HG02623 (cell line): ENCODE measurements around the gene SLC36A4.
"Not testable (repeated sequence)": the region's sequence is repeated elsewhere in the genome, so short reads cannot be mapped to it uniquely, and the experiment has no call there.

ENCODE experiments used
- ATAC-seq: cut with Tn5 transposase; IDR thresholded peaks from one replicate; pipeline ENCODE4 v1.9.1; 2021; ENCODE audit warnings: moderate library complexity; ENCODE audit not compliant: unreplicated experiment

SLC36A4 gene

GRCh38 chr11:93194673-93195291 lies 3.0 kb downstream of the SLC36A4 start:
- ATAC-seq: no peak

DNA sequence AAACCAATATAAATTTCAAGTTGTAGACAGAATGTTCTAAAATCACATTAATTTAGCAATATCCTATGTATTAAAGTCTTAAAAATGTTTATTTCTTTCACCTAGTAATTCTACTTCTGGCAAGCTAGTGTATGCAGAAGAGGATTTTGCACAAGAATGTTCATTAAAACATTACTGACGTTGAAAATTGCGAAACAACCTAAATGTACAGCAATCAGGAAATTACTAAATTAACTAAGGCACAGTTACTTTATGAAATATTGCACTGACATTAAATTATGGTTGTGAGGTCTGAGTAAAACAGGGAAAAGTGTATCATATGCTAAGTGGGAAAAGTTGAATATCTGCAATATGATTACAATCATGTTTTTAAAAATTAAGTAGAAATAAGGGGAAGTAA lies 4.1 kb downstream of the SLC36A4 start:
- no peak for ATAC-seq

- ATAC-seq: no peak
These were observed 5.6 kb downstream of the SLC36A4 start for GRCh38 chr11:93192163-93192562.

DNA sequence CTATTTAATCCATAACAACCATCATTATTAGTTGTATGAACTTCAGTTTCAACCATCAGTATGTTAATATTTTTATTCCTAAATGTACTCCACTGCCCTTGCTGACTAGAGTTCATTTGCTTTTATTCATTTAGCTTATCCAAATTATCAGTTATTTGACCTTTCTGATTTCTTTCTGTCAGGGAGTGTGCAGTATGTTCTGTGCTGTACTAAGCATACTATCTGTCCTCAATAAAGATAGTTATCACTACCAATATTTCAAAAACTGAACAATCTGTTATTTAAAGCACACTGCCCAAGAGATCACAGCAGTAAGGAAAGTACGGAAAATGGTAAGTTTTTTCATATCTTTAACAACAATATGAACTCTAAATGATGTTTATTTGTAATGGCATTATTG lies 8.3 kb downstream of the SLC36A4 start:
- ATAC-seq: no peak

- no peak for ATAC-seq
These were observed 9.1 kb downstream of the SLC36A4 start for GRCh38 chr11:93188726-93189125.

- no peak for ATAC-seq
These were observed 10.5 kb downstream of the SLC36A4 start for GRCh38 chr11:93187290-93187689.

- not testable (repeated sequence) for ATAC-seq
These were observed 19.9 kb downstream of the SLC36A4 start for GRCh38 chr11:93177891-93178290.

DNA sequence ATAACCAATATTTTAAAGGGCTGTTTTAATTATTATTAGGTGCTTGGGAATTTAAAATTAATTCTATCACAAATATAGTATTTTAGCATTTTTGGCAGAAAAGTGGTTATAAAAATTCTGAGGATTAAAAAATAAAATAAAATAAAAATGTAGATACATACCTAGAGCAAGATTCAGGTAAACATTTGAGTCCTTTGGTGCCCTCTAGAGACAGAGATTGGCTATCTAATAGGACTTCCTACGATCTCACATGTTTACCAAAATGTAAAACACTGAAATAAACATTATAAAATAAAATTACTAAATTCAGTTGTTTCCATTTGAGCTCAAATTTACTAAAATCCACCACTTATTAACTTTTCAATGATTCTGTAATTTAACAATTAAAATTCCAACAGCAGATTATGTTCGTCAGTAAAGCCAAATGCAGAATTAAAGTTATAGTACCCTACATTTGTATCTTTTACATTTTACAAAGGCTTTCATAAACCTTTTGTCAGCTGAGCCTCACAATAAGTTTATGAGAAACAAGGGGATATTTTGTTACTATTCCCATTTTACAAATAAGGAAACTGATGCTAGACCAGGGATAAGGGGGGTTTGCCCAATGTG lies 27.7 kb downstream of the SLC36A4 start:
- no peak for ATAC-seq

- ATAC-seq: no peak
These were observed 28.6 kb downstream of the SLC36A4 start for GRCh38 chr11:93169143-93169542.

- no peak for ATAC-seq
These were observed 30.9 kb downstream of the SLC36A4 start for GRCh38 chr11:93166862-93167261.

GRCh38 chr11:93166194-93166593 lies 31.6 kb downstream of the SLC36A4 start:
- no peak for ATAC-seq

GRCh38 chr11:93160808-93161207 lies 37.0 kb downstream of the SLC36A4 start:
- ATAC-seq: no peak

DNA sequence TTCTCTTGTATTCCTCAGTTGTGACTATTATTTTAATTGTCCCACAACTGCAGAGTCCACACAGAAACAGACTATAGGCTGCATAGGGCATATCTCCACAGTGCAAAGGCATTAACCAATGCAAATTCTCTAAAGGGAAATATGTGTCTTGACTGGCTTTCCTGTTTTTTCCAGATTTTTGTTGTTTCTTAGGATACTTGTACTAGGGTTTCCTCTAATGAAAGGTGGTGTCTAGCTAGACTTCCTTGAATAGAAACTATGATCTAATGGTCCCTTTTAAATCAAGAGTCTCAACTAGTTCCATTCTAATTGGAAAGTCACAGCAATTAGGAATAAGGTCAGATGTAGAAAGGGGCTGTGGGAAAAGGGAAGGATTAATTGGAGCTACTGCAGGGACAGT lies 37.6 kb downstream of the SLC36A4 start:
- ATAC-seq: no peak

DNA sequence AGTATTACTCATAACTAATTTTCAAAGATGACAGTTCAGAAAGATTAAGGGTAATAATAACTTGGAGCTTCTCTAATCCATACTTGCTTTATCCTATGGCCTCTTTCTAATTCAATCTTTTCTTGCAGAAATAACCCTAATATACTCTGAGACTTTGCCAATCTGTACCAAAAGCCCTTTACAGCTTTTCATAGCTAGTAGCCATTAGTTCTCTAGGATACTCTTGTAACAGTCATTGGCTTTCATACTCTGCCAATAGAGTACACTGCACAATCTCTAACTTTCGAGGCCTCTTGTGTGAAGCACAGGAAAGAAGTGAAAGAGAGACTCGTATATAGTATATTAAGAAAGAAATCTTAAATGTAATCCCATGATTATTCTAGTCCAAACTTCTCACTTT lies 38.1 kb downstream of the SLC36A4 start:
- no peak for ATAC-seq

GRCh38 chr11:93155738-93156137 lies 42.1 kb downstream of the SLC36A4 start:
- no peak for ATAC-seq

DNA sequence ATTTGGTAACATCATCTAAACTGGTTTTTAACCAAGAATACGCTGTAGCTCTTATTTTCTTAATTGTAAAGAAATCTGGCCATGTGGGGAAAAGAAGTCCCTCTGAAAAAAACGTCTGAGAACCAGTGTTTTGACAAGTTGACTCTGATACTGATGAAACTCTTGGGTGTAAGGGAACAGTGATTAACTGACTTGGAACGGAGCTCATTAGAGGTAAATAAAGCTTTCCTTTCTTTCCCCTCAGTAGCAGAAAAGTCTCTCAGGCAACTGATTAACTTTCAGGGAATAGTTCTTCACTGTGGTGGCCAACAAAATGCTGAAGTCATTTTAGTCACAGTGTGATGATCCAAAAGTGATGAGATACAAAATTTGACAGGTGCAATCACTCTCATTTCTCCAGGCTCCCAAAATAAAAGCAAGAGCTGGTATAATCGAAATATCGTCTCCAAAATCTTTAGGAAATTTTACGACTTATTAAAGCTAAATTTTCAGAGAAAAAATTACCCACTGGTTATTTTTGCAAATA lies 52.3 kb downstream of the SLC36A4 start:
- ATAC-seq: no peak

DNA sequence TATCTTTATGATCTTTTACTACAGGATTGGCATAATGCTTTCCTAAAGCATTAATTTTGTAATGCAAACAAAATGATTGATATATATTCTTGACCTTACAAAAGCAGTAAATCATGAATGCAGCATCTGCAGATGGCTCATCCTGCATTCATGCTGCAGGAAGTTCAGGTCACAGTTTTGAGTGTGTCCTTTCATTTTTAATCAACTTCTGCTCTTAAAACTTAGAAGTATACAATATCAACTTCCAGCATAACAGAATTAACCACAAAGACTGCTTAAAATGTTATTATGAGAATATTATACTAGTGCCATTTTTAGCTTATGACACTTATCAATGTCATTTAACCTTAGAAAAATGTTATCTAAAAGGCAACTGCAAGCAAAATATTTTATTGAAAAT lies 54.0 kb downstream of the SLC36A4 start:
- ATAC-seq: no peak

DNA sequence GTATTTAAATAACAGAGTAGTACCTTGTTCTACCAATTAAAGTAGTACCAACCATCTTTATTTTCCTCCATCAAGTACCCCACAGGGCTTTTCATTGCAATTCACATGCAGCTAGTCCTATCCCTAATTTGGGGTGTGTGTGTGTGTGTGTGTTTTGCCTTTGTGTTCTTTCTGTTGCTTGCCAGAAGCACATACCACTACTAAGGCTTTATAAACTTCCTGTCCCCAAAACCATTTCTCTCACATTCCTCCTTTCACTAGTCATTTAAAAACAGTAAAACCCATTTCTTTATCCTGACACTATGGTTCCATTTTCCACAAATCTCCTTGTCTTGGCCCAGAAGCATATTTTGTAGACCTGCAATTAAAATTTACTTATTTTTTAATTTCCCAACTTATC lies 54.6 kb downstream of the SLC36A4 start:
- ATAC-seq: no peak

DNA sequence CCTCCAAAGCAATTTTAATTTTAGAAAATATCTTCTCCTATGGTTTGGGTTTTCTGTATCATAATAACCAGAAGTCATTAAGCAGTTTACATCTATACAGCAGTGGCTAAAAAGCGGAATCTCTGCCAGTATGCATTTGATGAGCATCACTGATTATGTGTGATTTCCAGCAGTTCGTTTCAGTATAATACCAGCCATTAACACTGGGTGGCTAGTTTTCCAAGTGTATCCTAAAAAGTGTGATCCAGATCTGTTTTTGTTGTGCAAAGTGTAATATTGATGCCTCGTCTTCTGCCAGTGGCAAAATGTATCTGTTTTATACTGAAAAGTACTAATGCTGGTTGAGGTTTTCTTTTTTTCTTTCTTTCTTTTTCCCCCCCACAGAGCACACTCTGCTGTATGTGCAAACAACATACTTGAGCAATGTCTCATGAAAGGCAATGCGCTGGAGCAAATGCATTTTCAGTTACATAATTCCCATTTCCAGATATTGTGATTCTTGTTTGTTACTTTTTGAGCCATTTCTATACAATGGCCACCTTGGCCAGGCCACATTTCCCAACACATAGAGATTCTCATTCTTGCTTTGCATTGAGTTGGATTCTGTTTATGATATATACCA lies 64.2 kb downstream of the SLC36A4 start:
- no peak for ATAC-seq

GRCh38 chr11:93132836-93133235 lies 65.0 kb downstream of the SLC36A4 start:
- no peak for ATAC-seq

DNA sequence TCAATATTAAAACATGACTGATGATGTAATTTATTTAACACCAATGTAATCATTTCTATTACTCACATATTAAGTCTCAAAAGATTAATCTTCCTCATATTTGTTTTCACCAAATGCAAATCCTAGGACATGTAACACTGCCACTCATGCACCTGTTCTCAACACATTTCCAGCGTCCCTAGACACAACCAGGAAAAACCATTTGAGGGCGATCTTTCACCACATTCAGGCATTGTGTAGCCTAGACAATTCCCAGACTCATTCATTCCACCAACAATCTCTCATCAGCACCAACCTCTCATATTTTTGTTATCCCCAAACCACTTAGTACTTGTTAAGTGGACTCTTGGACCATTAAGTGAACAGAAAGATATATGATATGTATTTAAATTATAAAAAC lies 66.1 kb downstream of the SLC36A4 start:
- ATAC-seq: no peak

GRCh38 chr11:93128574-93128973 lies 69.2 kb downstream of the SLC36A4 start:
- ATAC-seq: no peak
